ENCODE measurements around the gene CPA5.

DNA sequence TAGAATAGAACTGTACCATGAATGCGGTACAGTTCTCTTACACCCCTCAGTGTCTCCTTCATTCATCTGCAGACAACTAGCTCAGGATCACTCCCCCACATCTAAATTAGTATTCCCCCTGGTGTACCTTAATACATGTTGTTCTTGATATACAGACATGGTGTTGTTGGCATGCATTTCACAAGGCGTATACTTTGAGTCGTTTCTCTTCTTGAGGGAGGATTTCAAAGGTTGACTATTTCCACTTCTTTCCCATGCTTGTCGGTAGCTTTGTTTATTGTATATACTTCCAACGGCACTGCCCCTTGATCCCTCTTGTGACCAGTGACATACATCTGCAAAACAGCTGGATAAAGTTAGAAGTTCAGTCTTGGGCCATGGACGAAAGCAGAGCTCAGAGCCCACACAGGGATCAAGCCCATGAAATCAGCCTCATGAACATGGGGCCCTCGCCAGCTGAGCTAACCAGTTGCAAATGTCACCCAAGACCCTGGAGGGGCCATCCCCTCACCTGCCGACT is 43.1 kb upstream of the CPA5 start:
- TF ChIP-seq YY1 (IDR thresholded peaks at IDR 0.05; ENCODE audit: insufficient read depth, insufficient read length): no peak
- no peak for TF ChIP-seq ZNF274 (IDR thresholded peaks at IDR 0.05; ENCODE audit: low read depth, low read length)

All from NT2/D1 (cell line).